CD4-positive, alpha-beta T cell treated with Interleukin-6 at 100 ng/mL for 8 hours (primary cell): ENCODE results near the gene COP1.

Experiments used
- DNase-seq: peaks from one replicate; pipeline ENCODE4 v3.0.0-alpha.2; 2020; ENCODE audit warnings: mixed read lengths, low spot score

The COP1 gene

DNA sequence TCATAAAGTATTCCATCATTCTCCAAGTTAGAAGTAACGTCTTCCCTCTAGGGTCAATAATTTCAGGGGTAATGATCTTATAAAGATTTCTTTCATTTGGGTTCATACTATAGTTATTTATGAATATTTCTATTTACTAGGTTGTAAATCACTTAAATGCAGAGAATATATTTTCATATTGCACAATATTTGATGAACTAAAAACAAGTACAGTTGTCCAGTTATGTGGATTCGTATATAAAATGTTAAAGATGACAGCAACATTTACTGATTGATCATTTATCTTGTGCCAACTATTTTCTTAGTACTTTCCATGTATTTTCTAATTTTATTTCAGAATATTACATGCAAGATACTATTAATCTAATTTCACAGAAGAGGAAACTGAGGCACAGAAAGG, 243.3 kb downstream of the COP1 start:
- DNase-seq: no peak

DNA sequence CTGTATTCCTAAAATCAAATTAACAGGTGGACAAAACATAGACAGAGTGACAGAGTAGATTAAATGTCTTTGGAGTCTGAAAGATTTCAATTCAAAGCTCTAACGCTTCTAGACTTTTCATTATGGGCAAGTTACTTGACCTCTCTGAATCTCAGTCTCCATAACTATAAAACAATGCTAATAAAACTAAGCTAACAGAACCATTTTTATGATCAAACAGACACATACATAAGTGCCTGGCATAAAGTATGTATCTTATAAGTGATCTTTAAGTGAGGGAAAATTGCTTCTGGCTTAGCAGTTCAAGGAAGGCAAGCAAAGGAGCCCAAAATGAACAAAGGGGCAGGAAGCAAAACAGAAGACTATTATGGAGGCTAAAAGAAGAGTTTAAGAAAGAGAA, 246.9 kb downstream of the COP1 start:
- no peak for DNase-seq

DNA sequence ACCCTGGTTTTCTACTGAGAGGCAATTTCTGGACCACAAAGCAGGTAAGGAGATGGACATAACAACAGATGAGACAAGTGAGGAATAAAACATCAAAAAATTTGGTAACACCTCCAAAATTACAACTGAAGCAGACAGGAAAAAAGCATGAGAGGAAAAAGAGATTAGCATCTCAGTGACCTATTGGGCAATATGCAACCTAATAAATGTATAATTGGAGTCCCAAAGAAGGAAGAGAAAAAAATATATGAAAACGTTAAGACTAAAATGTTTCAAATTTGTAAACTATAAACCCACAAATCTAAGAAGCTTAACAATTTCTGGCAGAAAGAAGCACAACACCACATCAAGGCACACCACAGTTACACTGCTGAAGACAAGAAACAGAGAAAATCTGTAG, 255.5 kb downstream of the COP1 start:
- DNase-seq: no peak

DNA sequence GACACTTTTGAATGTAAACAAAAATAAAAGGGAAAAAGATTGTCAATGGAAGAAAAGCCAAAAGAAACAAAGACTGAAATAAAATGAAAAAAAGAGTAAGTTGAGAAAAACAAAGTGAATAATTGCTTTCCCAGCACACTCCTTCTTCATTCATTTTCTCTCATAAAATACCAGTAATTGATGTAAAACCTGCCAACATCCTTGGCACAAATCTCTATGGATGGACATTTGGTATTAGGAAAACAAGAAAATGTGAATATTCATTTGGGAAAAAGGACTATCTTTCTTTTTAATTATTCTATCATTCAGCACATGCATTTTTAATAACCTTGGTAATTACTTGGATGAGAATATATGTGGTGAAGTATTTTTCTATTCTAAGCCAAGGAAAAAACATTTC, 259.3 kb downstream of the COP1 start:
- DNase-seq: no peak

DNA sequence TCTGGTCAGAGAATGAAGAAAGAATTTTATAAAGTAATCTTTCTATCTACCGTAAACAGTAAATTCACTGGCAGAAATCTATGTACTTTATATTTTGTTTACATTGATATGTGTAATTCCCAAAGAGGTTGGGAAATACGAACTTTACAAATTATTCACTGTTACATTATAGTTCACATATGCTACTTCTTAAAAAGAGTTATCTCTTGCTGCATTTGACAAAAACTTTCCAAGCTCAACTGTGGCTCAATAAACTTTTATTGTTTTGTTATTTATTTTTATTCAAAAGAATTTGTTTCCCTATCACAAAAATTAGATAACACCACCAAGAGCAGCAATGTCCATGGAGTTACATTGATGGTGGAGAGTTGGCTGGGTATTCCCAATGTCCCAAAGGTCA, 262.5 kb downstream of the COP1 start:
- DNase-seq: no peak

DNA sequence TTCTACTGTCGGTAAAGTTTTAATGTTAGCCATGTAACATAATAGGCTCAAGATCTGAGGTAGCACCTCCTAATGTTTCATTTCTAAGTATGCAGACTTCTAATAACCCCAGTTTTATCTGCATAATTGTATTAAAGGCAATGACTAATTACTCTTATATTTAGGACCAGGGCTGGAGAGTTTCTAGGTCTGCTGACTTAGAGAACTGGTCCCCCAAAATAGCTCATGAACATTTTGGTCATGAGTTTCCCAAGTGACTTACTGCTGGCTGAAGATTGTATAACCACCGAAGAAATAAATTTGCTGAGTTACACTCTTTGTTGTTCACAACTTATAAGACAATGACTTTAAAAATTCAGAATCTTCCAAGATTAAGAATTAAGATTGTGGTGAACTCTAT, 265.9 kb downstream of the COP1 start:
- no peak for DNase-seq

DNA sequence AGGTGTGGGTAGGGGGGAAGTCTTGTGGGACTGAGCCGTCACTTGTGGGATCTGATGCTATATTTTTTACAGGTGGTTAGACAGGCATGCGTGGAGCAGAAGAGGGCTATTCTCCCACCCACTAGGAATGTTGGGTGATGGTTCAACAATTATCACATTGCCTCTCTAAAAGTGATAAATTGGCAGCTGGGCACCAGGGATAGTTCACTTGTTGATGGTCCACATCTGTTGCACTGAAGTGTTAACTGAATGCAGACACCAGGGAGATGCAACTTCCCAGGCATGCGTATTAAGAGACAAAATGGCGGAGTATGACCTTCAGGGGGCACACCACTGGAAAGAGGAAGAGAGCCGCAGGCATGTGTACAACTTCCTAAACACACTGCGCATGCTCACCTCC, 270.4 kb downstream of the COP1 start:
- DNase-seq: no peak

DNA sequence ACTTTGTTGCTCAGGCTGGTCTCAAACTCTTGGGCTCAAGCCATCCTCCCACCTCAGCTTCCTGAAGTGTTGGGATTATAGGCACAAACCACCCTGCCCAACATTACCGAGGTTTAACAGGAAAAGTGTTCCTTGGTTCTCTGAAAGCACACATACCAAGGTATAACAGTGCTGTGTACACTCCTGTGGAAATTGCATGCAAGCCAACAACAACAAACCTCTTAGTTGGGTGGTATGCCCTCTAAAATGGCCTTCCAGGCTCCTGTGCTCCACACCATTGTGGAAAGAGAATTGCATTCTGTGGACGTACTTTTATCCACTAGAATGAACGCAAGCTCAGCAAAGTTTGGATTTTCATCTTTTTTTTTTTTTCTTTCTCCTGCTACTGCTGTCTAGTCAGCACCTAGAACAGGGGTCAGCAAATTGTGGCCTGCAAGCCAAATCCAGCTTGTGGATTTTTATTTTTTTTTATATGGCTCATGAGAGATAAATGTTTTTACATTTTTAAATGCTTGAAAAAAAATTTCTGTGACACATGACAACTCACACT, 271.4 kb downstream of the COP1 start:
- DNase-seq: no peak

DNA sequence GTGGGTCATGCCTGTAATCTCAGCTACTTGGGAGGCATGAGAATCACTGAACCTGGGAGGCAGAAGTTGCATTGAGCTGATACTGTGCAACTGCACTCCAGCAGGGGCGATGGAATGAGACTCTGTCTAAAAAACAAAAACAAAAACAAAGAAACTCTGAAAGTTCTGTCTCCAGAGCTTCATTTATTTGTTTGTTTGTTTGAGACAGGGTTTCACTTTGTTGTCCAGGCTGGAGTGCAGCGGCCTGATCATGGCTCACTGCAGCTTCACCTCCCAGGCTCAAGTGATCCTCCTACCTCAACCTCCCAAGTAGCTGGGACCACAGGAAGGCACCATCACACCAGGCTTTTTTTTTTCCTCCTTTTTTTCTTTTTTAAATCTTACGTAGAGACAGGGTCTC, 271.9 kb downstream of the COP1 start:
- no peak for DNase-seq

DNA sequence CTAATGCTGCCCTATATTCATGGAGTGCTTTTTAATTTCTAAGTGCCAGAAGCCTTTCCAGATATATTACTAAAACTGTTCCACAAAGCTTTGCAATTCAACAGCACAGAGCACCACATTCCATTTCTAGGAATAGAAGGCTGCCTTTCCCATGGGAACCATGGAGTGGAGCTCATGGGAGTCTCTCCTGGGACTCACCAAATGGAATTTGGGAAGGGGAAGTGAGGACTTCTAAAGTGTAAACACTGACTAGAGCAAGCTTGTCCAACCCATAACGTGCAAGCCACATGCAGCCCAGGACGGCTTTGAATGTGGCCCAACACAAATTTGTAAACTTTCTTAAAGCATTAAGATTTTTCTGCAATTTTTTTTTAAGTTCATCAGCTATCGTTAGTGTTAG, 273.3 kb downstream of the COP1 start:
- DNase-seq: no peak

DNA sequence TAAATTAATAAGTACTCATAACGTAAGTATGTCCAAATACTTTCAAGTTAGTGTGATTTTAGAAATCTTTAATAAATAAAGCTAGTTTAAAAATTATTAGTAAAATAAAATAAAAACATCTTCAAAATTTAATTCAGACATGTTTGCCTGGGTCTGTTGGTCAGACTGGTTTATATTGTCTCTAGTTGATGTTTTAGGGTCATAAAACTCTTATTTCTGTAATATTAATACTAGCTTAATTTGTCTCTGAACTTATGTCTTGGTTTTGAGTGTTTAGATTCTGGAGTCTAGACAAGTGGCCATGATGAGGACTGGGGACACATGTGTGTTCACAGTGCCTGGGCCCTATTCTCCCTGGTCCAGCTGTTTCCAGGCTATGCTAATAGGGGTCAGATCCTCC, 279.1 kb downstream of the COP1 start:
- no peak for DNase-seq

DNA sequence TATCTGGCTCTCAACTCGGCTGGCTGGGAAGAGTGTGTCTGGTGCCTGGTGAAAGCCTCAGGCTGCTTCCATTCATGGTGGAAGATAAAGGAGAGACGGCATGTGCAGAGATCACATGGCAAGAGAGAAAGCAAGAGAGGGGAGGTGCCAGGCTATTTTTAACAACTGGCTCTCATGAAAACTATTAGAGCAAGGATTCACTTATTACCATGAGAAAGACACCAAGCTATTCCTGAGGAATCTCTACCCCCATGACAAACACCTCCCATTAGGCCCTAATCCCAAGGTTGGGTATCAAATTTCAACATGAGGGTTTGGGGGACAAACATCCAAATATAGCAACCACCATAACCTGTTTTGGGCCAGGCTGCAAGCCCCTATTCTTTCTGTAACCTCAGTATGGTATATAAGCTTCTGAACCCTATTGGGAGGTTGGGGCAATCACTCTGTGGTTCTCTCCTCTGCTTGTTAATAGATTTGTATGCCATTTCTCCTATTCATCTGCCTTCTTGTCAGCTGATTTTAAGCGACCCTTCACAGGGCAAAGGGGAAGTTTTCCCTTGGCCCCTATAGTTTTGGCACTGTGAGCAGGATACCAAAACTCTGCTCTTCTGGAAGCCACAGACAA, 284.7 kb downstream of the COP1 start:
- DNase-seq: no peak

DNA sequence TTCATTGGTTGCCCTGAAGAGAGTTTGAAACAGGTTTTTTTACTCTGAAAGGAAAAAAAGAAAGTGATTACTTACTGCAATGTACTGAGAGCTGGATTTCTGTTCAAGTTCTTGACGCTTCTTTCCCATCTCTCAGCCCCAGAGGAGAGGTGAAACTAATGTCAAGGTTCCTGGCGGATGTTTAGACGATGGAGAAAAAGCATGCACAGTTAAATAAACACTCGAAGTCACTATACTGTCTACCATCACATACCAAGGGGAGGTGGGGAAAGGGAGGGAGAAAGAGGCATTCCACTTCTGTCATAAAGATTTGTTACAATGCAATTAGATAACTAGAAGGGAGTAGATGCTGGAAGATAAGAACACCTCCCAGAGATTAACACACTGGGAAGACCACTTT, 286.7 kb downstream of the COP1 start:
- no peak for DNase-seq

DNA sequence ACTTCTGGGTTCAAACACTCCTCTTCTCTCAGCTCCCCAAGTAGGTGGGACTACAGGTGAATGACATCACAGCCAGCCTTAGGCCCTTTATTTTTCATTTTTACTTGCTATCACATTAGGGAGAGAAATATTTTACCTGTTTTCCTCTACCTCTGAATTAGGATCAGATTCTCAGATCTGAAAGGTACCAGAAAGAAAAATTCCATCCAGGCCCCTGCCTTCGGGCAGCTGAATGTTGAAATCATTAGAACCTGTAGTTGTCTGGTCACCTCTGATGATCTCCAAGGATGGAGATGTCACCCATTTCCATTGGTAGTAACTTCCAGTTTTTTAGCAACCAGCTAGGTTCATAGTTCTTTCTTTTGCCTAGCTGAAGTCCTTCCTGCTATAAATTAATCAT, 288.1 kb downstream of the COP1 start:
- no peak for DNase-seq

DNA sequence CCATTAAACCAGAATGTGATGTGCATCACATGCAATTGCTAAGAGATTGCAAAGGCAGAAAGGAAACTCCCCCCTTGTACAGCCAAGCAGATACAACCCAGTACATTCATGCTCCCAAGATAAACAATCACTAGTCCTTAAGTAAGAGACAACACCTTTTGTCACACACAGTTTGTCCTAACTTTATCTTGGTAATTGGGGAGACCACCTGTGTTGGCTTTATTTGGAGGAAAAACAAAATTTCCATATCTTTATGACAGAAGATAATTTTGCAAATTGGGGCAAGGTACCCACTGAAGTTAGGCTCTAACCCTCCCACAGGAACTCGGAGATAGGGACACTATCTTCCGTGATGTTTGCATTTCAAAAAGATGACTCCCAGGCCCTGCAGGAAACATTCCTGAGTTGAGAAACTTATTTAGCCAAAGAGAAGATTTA, 288.7 kb downstream of the COP1 start:
- DNase-seq: no peak

DNA sequence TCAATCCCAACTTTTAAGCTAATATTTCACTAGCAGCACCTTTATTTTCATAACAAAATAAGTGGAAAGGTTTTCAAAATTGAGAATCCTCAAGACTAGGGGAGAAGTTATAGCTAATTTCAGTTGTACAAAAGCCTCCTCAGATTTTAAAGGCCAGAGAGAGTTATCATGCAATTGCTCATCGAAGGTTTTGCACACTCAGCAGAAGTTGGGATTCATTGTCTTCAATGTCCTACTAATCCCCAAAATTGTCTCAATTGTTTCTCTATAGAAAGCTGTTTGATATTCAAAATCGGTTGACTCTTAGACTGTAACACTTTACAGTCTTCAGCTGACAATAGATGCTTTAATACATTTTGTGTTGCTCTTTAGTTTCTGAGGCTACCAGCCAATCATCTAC, 293.0 kb downstream of the COP1 start:
- DNase-seq: no peak

DNA sequence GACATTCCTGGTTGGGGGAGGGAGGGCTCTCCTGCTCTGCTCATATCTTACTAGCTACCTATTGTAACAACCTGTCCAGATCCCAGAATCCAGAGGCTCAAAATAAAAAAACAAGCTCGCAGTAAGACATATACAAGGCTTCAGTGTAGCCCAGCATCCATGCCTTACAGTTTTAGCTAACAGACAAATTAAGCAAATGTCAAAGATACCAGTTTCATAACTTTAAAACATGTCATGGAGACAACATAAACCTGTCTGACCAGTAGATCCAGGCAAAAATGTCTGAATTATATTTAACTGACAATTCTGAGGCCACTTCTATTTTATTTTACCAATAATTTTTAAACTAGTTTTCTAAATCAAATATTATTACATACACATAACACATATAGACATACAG, 295.9 kb downstream of the COP1 start:
- DNase-seq: no peak

DNA sequence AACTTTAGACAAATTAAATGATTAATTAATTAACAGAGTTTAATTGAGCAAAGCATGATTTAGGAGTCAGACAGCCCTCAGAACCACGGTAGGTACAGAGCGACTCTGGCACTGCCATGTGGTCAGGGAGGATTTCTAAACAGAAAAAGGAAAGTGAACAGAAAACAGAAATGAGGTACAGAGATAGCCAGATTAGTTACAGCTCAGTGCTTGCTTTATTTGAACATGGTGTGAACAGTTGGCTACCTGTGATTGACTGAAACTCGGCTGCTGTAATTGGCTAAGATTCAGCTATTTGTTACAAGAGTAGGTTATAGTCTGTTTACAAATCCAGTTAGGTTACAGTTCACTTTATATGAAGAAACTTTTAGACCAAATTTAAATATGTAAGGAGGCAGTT, 300.7 kb downstream of the COP1 start:
- DNase-seq: no peak

DNA sequence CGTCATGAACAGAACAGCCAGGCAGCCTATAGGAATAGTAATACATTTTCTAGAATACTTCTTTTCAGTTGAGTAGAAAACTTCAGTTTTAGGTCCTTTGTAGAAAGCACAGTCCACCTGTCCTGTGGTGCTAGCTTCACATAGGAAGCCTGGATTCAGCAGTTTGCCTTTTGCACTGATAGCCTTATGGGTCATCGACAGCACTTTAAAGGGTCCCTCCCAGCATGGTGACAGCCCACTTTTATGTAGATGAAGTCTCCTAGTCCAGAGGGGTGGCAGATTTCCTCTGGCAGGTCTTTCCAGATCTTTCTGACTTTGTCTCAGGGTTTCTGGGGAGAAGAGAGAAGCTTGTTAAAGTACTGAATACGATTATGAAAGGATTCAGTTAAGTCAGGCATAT, 302.3 kb downstream of the COP1 start:
- DNase-seq: no peak

DNA sequence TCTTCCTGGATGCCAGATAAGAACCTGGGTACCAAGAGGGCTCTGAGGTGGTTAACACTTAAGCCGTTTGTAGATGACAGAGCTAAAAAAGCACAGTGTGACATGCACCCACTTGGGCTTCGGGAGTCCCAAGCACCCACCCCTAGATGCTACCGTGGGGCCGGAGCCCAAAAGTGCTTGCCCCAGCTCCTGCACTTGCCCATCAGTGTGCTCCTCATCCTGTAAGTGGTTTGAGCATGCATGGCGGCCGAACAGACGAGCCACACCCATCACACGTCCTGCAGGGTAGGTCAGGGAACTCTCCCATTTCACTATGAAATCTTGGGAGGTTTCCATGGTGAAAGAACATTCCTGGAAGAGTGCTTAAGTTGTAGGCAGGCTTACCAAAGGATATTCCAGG, 304.8 kb downstream of the COP1 start:
- no peak for DNase-seq

DNA sequence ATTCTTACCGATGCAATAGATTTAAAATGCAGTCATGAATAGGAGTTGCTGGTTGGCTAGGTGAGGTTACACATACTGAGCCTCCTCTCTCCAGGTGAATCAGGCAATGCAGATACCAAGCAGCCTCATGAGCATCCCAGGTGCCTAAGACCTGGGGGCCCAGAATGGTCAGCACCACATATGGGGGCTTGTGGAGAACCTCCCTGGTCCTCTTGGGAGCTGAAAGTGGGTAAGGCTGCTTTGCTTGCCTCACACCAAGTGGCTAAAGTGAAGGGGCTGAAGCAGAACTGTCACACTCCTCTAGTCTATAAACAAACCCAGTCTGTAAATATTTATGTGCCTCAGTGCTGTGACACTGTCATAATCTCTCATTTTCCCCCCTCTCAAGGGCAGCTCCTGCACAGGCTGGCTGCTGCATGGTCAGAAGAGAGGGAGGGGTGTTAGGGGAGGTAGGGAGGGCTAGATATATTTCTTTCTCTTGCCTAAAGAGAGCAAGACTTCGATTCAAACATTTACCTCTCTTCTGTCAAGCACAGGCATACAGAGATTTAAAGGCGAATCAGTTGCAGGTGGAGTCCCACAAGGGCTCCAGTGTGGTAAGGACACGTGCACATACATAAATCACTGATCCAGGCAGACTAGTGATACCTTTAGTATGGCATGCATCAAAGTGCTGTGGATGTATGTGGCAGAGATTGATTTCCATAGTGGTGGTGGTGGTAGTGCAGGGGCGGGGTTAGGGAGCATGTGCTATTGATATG, 305.8 kb downstream of the COP1 start:
- no peak for DNase-seq

DNA sequence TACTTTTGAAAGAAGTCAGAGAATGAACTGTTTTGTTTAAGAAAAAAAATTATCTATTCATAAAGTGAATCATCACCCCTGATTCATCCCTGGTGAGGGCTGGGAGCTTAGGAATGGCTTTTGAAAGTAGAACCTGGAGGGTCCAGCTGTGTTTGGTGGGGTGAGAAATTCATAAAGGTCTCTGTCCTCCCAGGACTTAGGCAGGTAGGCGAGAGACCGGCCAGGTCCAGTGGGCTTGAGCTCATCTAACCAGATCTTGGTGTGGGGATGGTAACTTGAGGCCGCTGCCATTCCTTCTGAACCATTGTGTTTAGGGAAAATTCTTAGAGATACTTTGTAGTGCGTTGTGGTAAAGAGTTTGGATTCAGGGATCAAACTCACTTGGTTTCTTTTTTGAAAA, 306.9 kb downstream of the COP1 start:
- DNase-seq: no peak

DNA sequence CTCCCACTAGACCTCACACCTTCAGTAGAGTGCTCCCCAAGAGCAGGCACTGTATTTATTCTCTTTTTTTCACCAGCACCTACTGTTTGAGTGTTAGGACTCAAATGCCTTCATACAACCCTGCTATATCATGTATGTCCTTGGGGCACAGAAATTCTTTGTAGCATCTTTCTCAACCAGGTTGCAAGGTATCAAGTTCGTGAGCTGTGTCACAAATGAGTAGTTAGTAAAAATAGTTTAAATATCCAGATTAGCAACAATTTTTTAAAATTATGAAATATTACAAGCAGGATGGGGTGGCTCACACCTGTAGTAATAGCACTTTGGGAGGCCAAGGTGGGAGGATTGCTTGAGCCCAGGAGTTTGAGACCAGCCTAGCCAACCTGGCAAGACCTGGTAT, 311.1 kb downstream of the COP1 start:
- no peak for DNase-seq
